Pancreas (tissue), 10 donors: Measurements from ENCODE around the gene PLEK. TPM values are rescaled to one million over a fixed set of nuclear protein-coding genes. Genes with fewer than 3 reads are reported as not detected.

ENCODE experiments used
- ATAC-seq, 4 donors: fragments of 200-7000 bp; cut with Tn5 transposase; one replicate each; pipeline versions ENCODE4 v1.8.0 to v1.9.1; 2020; ENCODE audit warnings: mild to moderate bottlenecking in 4 of 4, moderate library complexity in 4 of 4
- DNase-seq, 6 donors: peaks; one replicate each; pipeline ENCODE4 v3.0.0-alpha.2; 2020
- FAIRE-seq: peaks from 2 replicates; lab custom pipeline; 2012; peaks lifted over from hg19 to GRCh38; lab: Jason Lieb, UNC
- H3K27ac ChIP-seq, 4 donors: fragments of 200-600 bp; sonication (generic); 1 replicate in 3 of 4; 2 replicates in 1 of 4; pipeline versions ENCODE4 v1.5.0 to v1.8.0; 2020
- H3K27me3 ChIP-seq, 4 donors: fragments of 200-600 bp; one replicate each; pipeline ENCODE4 v1.8.0; 2021
- H3K36me3 ChIP-seq, 3 donors: fragments of 200-600 bp; sonication (generic) in 1 of 3; one replicate each; pipeline versions ENCODE4 v1.5.0 to v1.8.0; 2020 to 2021
- H3K4me1 ChIP-seq, 3 donors: fragments of 200-600 bp; one replicate each; pipeline ENCODE4 v1.8.0; 2021
- H3K4me3 ChIP-seq, 4 donors: fragments of 200-600 bp; sonication (generic) in 2 of 4; one replicate each; pipeline versions ENCODE4 v1.5.0 to v1.8.0; 2020 to 2021
- H3K9me3 ChIP-seq, 4 donors: fragments of 200-600 bp; one replicate each; pipeline ENCODE4 v1.8.0; 2021
- CTCF ChIP-seq, 4 donors: fragments of 200-600 bp; sonication (generic) in 3 of 4; IDR thresholded peaks; one replicate each; pipeline versions ENCODE4 v1.5.0 to v1.8.0; 2021; ENCODE audit warnings: antibody characterized with exemption in 4 of 4
- WGBS, 2 donors: extraction: QIAGEN DNeasy Blood & Tissue Kit; methylation state at CpG; one replicate each; pipeline ENCODE4 v1.1.7; 2013; 5-methylcytosine and 5-hydroxymethylcytosine counted together
- intact Hi-C, 3 donors: fragments of 100-400 bp; cut with DNase I; formaldehyde crosslinking; loops; one replicate each; pipeline versions ENCODE4 v1.11.1 to v1.14.2; 2022
- polyA plus RNA-seq, 2 donors: library from polyadenylated mRNA; stranded (reverse); fragments of 200-250 nt; gene quantifications; one replicate each; pipeline ENCODE4 v1.2.3, GENCODE V29; 2013
- total RNA-seq, 6 donors: library from RNA; stranded (reverse); fragmentation: NEBNext Ultra II Directional in 4 of 6; extraction: Animal tissue kit (Norgen Biotek cat#: 25700) in 4 of 6; gene quantifications; one replicate each; pipeline versions ENCODE4 v1.2.1 to v1.2.4, GENCODE V29; 2021 to 2023
- donor health status: healthy with polysubstance abuse.
- donor health status: DM: no; HTN: no; CAD: no; lungs with moderate emphysema.
- donor health status: DM: no; HTN: no; CAD: no.
- donor health status: control.
- donor health status: control.
- donor health status: Bipolar disorder and iron deficiency.
- donor health status: DM: yes; HTN: yes; CAD: no.
- donor health status: DM: no; HTN: no; CAD: no.
- donor health status: DM: no; HTN: no; CAD: no.
- donor health status: DM: yes; HTN: yes; CAD: no.

The PLEK gene
- total and polyA plus RNA-seq, 8 donors = 0.28 to 8.0 (median 1.5) TPM

GRCh38 chr2:68416081-68416675 is 51.1 kb downstream of the PLEK start:
- H3K4me1 ChIP-seq = no peaks in the 10 kb centered on the region
- H3K9me3 ChIP-seq = no peaks in the 10 kb centered on the region
- H3K4me3 ChIP-seq = no peak overlapping the region
- intact Hi-C loops = no loop called here
- H3K27me3 ChIP-seq = no peaks in the 10 kb centered on the region
- WGBS, 2 donors = 89 to 95% methylated on average over 9 of the region's 9 CpGs
- H3K27ac ChIP-seq = no peak overlapping the region
- DNase-seq = no peak
- H3K36me3 ChIP-seq = no peaks in the 10 kb centered on the region
- no peak for FAIRE-seq
- no peak for ATAC-seq
- TF ChIP-seq CTCF (IDR thresholded peaks at IDR 0.05) = no peak

DNA sequence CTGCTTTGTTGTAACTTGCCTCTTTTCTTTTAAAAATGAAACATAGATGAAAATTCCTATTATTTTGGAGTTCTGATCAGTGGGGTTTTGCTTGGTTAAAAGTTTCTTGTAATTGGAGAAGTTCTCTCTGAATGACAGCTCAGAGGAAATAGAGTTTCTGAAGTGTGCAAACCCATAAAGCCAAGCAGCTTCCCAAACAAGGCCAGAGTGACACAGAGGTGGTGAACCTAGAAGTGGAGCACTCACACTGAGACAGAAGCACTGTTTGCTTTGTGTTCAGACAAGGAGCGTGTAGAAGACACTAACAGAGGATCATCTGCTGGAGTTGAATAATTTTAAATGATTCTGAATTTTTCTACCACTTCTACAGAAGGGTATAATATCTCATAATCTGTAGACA is 52.8 kb downstream of the PLEK start:
- no peak overlapping the region for H3K4me3 ChIP-seq
- no peaks in the 10 kb centered on the region for H3K9me3 ChIP-seq
- H3K4me1 ChIP-seq = no peaks in the 10 kb centered on the region
- no peaks in the 10 kb centered on the region for H3K36me3 ChIP-seq
- no peak for FAIRE-seq
- no peak for TF ChIP-seq CTCF (IDR thresholded peaks at IDR 0.05)
- WGBS, 2 donors = 46 to 98% methylated on average over 1 of the region's 1 CpG
- intact Hi-C loops = no loop called here
- ATAC-seq = no peak
- no peaks in the 10 kb centered on the region for H3K27me3 ChIP-seq
- no peak overlapping the region for H3K27ac ChIP-seq
- no peak for DNase-seq

- no peak for TF ChIP-seq CTCF (IDR thresholded peaks at IDR 0.05)
- WGBS, 2 donors = 46 to 70% methylated on average over 1 of the region's 1 CpG
Observed at GRCh38 chr2:68418419-68418818, 53.3 kb downstream of the PLEK start.

GRCh38 chr2:68418855-68419254 is 53.8 kb downstream of the PLEK start:
- Histone ChIP-seq H3K27me3 (no peaks in the 10 kb centered on the region), H3K27ac (no peak overlapping the region), H3K36me3 (no peaks in the 10 kb centered on the region), H3K9me3 (no peaks in the 10 kb centered on the region), H3K4me3 (no peak overlapping the region), H3K4me1 (no peaks in the 10 kb centered on the region)
- FAIRE-seq (no peak), ATAC-seq (no peak), DNase-seq (no peak)
- no peak for TF ChIP-seq CTCF (IDR thresholded peaks at IDR 0.05)
- 87 to 88% methylated on average over 3 of the region's 3 CpGs for WGBS, 2 donors
- intact Hi-C loops = no loop called here

More at GRCh38 chr2:68418419-68418818, 53.3 kb downstream of the PLEK start:
- FAIRE-seq = no peak
- no peak overlapping the region for H3K27ac ChIP-seq
- ATAC-seq = no peak
- no peak for DNase-seq
- H3K36me3 ChIP-seq = no peaks in the 10 kb centered on the region
- intact Hi-C loops = no loop called here
- no peaks in the 10 kb centered on the region for H3K9me3 ChIP-seq
- H3K4me3 ChIP-seq = no peak overlapping the region
- H3K4me1 ChIP-seq = no peaks in the 10 kb centered on the region
- no peaks in the 10 kb centered on the region for H3K27me3 ChIP-seq

DNA sequence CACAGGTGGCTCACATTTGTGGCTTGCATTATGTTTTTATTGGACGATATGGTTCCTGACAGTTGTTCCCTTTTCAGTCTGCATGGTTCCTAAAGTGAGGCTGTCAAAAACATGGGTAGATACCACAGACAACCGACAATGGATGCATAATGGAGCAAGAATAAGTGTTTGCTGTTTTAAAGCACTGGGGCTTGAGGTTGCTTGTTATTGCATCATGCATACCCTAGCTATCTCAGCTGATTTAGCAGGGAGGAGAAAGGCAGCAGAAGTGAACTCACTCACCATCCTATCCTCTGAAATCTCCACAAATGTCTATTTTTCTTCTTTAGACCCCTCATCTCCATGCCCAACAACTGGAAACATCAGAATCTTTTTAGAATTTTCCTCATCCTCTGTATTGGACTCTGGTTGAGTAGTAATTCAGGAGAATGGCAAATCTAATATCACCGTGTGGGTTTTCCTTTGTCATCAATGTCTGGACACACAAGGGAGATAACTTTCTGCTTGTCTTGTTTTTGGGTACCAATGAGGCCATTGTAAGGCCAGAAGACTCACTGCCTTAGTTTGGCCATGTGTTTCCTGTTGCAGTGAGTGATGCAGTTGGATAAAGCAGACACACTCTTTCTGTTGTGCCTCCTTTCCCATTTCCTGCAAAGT is 55.3 kb downstream of the PLEK start:
- ATAC-seq (no peak), DNase-seq (no peak), FAIRE-seq (no peak)
- H3K27ac ChIP-seq = no peak overlapping the region
- intact Hi-C loops = no loop called here
- WGBS, 2 donors = 67 to 76% methylated on average over 3 of the region's 3 CpGs
- no peak for TF ChIP-seq CTCF (IDR thresholded peaks at IDR 0.05)
- no peaks in the 10 kb centered on the region for H3K27me3 ChIP-seq
- H3K36me3 ChIP-seq = no peaks in the 10 kb centered on the region
- no peak overlapping the region for H3K4me3 ChIP-seq
- H3K9me3 ChIP-seq = no peaks in the 10 kb centered on the region
- no peaks in the 10 kb centered on the region for H3K4me1 ChIP-seq
